Right atrium auricular region (tissue), 2 donors: ENCODE measurements around the gene ELAVL2. TPM values are rescaled to one million over a fixed set of nuclear protein-coding genes. Genes with fewer than 3 reads are reported as not detected.

ENCODE experiments used
- DNase-seq: peaks from one replicate; pipeline ENCODE4 v3.0.0-alpha.2; 2019; ENCODE audit warnings: low spot score
- H3K27ac ChIP-seq, 2 donors: fragments of 200-600 bp; sonication (generic); 1 replicate in 1 of 2; 2 replicates in 1 of 2; pipeline ENCODE4 v1.5.1; 2016 to 2019
- H3K27me3 ChIP-seq, 2 donors: fragments of 200-600 bp; sonication (generic); one replicate each; pipeline versions ENCODE4 v1.5.1 to v1.6.0; 2017 to 2019
- H3K36me3 ChIP-seq: fragments of 200-600 bp; sonication (generic); one replicate; pipeline ENCODE4 v1.5.1; 2016
- H3K4me1 ChIP-seq, 2 donors: fragments of 200-600 bp; sonication (generic); one replicate each; pipeline versions ENCODE4 v1.5.1 to v1.6.0; 2017 to 2019
- H3K4me3 ChIP-seq, 2 donors: fragments of 200-600 bp; sonication (generic); 1 replicate in 1 of 2; 2 replicates in 1 of 2; pipeline ENCODE4 v1.5.1; 2017 to 2019; ENCODE audit warnings: mild to moderate bottlenecking in 1 of 2, moderate library complexity in 1 of 2
- H3K9me3 ChIP-seq, 2 donors: fragments of 200-600 bp; sonication (generic); one replicate each; pipeline ENCODE4 v1.5.1; 2019
- CTCF ChIP-seq, 2 donors: fragments of 200-600 bp; sonication (generic); IDR thresholded peaks; one replicate each; pipeline ENCODE4 v1.5.1; 2019; ENCODE audit warnings: antibody characterized with exemption in 2 of 2
- total RNA-seq, 2 donors: library from RNA; depleted of rRNA; stranded (reverse); fragments of >200 nt; gene quantifications; one replicate each; pipeline ENCODE4 v1.1.0, GENCODE V29; 2016

The ELAVL2 gene
- total RNA-seq, 2 donors from 2014 or later, result 0.24 TPM; not detected in 1

- Histone ChIP-seq H3K27ac (no peak overlapping the region), H3K36me3 (no peaks in the 10 kb centered on the region), H3K4me3 (no peak overlapping the region), H3K9me3 (no peaks in the 10 kb centered on the region), H3K27me3 (no peaks in the 10 kb centered on the region), H3K4me1 (peaks cover 0 to 8% of the 10 kb centered on the region in 2 donors)
- no peak for DNase-seq
- no peak for TF ChIP-seq CTCF (IDR thresholded peaks at IDR 0.05)
These were observed 162.9 kb downstream of the ELAVL2 start for GRCh38 chr9:23663125-23663524.

DNA sequence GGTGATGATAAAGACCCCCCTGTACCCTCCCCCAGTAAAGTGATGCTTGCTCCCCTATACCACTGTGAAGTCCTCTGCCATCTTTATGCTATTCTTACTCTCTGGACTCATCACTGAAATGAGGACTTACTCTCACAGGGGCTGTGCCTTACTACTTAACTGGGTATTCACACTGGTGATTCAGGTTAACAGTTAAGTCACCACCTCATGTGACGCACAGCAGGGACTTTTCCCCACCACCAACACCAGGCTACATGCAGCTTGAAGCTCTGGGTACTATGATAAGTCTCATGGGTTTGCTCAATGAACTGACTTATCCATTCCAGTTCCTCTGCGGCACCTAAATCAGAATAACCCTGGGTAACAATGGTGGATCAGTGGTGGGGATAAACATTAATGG is 163.7 kb downstream of the ELAVL2 start:
- H3K4me1 ChIP-seq, result peaks cover 0 to 8% of the 10 kb centered on the region in 2 donors
- no peaks in the 10 kb centered on the region for H3K36me3 ChIP-seq
- no peaks in the 10 kb centered on the region for H3K9me3 ChIP-seq
- H3K4me3 ChIP-seq, result no peak overlapping the region
- TF ChIP-seq CTCF (IDR thresholded peaks at IDR 0.05), result no peak
- no peak for DNase-seq
- no peaks in the 10 kb centered on the region for H3K27me3 ChIP-seq
- H3K27ac ChIP-seq, result no peak overlapping the region

DNA sequence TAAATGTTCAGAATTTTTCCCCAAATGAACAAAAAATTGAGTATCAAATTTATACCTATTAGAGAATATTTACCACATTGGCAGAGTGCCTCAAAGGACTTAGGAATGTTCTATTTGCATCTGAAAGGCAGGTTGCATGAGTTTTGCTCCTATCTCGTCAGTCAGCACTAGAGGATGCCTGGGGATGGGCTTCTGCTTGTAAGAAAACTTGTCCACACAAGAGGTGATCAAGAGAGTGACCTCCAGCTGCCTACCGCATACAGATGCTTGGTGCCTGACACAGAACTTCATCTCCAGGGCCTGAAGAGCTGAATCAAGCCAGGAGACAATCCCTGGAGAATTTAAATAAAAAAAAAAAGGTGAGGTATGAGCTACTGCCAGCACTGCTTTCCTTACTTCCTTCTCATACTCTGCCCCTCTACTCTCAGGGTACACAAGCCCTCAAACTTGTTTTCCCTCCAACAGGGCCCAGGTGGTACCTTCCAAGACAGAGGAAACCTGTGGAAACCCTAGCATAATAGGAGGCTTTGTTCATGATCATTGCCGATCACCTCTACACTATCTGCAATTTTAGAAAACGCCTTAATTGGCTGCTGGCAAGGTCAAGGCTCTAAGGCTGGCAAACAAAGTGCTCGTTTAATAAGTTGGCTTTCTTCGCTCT is 166.6 kb downstream of the ELAVL2 start:
- DNase-seq, result no peak
- peaks cover 0 to 8% of the 10 kb centered on the region in 2 donors for H3K4me1 ChIP-seq
- H3K27ac ChIP-seq, result no peak overlapping the region
- no peak overlapping the region for H3K4me3 ChIP-seq
- H3K36me3 ChIP-seq, result no peaks in the 10 kb centered on the region
- no peaks in the 10 kb centered on the region for H3K27me3 ChIP-seq
- H3K9me3 ChIP-seq, result no peaks in the 10 kb centered on the region
- no peak for TF ChIP-seq CTCF (IDR thresholded peaks at IDR 0.05)

GRCh38 chr9:23658376-23659258 is 167.4 kb downstream of the ELAVL2 start:
- H3K4me1 ChIP-seq, result peaks cover 0 to 8% of the 10 kb centered on the region in 2 donors
- DNase-seq, result no peak
- no peaks in the 10 kb centered on the region for H3K36me3 ChIP-seq
- no peaks in the 10 kb centered on the region for H3K27me3 ChIP-seq
- H3K9me3 ChIP-seq, result no peaks in the 10 kb centered on the region
- H3K4me3 ChIP-seq, result no peak overlapping the region
- no peak for TF ChIP-seq CTCF (IDR thresholded peaks at IDR 0.05)
- H3K27ac ChIP-seq, result no peak overlapping the region

DNA sequence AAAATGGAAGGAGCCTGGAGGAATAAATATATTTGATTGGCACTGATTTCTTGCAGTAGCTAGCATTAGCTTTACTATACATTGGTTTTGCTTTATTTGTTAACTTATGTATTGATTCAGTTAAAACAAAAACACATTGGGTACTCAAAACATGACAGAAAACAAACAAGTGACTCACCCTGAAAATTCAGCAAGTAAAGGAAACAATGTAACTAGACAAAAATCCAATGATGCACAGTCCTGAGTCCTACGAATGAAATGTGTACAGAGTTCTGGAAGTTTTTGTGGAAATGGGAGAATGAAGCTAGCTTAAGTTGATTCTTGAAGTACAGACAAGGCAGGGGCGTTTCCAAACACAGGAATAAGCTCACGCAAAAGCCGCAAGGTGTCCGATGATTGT is 175.0 kb downstream of the ELAVL2 start:
- Histone ChIP-seq H3K4me1 (no peaks in the 10 kb centered on the region), H3K27ac (no peak overlapping the region), H3K4me3 (no peak overlapping the region), H3K9me3 (no peaks in the 10 kb centered on the region), H3K27me3 (no peaks in the 10 kb centered on the region), H3K36me3 (no peaks in the 10 kb centered on the region)
- TF ChIP-seq CTCF (IDR thresholded peaks at IDR 0.05), result no peak
- DNase-seq, result no peak
